ENCODE data around the gene FDXR. TPM values are rescaled to one million over a fixed set of nuclear protein-coding genes. Genes with fewer than 3 reads are reported as not detected.
"Not testable (repeated sequence)": the region's sequence is repeated elsewhere in the genome, so short reads cannot be mapped to it uniquely, and the experiment has no call there.

Gene FDXR
- total RNA-seq, 1 donor from 2014 or later = 11.2 TPM

DNA sequence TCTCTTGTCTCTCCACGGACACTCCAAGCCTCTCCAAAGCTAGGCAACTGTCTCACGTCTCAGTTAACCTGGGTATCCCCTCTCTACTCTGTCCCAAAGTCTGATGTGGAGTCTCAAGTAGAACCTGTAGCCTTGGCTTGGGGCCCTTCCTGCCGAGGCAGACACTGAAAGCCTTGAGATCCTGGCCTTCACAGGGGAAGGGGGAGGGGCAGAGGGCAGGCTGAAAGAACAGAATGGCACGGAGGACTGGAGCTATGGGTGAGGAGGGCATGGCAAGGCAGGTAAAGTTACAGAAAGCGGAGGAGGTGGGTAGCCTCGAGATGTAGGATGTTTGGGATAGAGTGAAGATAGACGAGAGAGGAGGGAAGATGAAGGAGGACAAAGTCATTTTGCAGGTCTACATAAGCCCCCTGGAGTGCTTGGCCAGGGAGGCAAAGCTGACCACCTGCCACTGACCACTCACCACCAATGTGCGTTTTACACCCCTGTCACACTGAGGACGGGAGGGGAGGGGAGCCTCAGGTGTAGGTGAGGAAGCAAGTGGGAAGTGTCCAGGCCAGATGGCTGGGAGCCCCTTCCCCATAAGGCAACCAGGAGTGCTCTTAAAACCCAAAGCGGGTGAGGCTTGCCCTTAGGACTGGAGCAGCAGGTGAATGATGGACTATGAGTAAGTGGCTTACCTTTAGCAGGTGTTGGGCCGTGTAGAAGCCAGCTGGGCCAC, 1.3 kb downstream of the FDXR start:
- Histone ChIP-seq H3K36me3 (no peaks in the 10 kb centered on the region), H3K9me3 (no peaks in the 10 kb centered on the region), H3K4me3 (peak overlapping the region; percentile 64), H3K4me1 (peaks cover 15% of the 10 kb centered on the region), H3K27me3 (no peaks in the 10 kb centered on the region), H3K27ac (no peak overlapping the region)
- DNase-seq = no peak
- TF ChIP-seq, protein P1, sequence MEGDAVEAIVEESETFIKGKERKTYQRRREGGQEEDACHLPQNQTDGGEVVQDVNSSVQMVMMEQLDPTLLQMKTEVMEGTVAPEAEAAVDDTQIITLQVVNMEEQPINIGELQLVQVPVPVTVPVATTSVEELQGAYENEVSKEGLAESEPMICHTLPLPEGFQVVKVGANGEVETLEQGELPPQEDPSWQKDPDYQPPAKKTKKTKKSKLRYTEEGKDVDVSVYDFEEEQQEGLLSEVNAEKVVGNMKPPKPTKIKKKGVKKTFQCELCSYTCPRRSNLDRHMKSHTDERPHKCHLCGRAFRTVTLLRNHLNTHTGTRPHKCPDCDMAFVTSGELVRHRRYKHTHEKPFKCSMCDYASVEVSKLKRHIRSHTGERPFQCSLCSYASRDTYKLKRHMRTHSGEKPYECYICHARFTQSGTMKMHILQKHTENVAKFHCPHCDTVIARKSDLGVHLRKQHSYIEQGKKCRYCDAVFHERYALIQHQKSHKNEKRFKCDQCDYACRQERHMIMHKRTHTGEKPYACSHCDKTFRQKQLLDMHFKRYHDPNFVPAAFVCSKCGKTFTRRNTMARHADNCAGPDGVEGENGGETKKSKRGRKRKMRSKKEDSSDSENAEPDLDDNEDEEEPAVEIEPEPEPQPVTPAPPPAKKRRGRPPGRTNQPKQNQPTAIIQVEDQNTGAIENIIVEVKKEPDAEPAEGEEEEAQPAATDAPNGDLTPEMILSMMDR (IDR thresholded peaks at IDR 0.05) = no peak
- intact Hi-C loops (cut with DNase I) = no loop called here
- ATAC-seq = no peak

DNA sequence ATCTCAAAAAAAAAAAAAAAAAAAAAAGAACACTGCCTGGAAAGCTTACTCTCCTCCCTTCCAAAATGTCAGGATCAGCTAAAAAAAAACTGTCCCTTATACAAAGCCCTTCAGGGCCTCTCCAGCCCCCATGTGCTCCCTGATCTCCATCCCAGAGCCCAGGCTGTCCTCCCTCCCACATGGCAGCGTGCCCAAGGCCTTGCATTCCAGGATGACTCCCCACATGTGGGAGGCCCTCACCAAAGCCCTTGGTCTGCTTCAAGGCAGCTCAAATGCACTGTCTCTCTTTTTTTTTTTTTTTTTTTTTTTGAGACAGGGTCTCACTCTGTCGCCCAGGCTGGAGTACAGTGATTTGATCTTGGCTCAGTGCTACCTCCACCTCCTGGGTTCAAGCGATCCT, 2.3 kb downstream of the FDXR start:
- no peaks in the 10 kb centered on the region for H3K9me3 ChIP-seq
- H3K27ac ChIP-seq = no peak overlapping the region
- peaks cover 15% of the 10 kb centered on the region for H3K4me1 ChIP-seq
- no peaks in the 10 kb centered on the region for H3K27me3 ChIP-seq
- intact Hi-C loops (cut with DNase I) = no loop called here
- TF ChIP-seq, protein P1 (IDR thresholded peaks at IDR 0.05) = no peak
- no peak overlapping the region for H3K4me3 ChIP-seq
- ATAC-seq (no peak), DNase-seq (no peak)
- no peaks in the 10 kb centered on the region for H3K36me3 ChIP-seq

DNA sequence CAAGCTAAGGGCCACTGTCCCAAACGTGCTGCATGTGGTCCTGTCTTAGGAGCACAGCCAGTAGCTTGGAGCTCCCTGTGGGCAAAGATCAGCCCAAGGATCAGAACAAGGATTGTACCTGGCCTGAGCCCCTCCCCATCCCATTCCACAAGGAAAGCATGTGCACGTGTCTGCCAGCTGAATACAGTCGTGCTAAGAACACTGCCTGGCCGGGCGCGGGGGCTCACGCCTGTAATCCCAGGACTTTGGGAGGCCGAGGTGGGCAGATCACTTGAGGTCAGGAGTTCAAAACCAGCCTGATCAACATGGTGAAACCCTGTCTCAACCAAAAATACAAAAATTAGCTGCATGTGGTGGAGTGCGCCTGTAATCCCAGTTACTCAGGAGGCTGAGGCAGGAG, 2.8 kb downstream of the FDXR start:
- H3K36me3 ChIP-seq; H3K4me3 ChIP-seq; ATAC-seq; H3K27me3 ChIP-seq; DNase-seq; H3K27ac ChIP-seq; H3K9me3 ChIP-seq; intact Hi-C loops (cut with DNase I): not testable (repeated sequence)
- H3K4me1 ChIP-seq = peaks cover 15% of the 10 kb centered on the region

DNA sequence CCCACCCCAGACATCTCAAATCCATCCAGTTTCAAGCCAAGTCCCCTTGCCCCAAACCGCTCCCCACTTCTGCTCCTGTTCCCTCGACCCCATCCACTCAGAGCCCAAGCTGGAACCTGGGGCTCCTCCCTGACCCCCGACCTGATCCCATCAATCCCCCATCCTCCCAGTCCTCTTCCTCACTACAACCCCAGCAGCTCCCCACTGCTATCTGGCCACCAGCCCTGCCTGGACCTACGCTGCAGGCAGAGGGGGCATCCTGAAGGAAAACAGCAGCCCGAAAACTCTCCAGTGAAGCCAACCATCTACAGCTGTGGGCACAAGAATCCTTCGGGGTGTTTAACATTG, 3.9 kb downstream of the FDXR start:
- Histone ChIP-seq H3K4me3 (no peak overlapping the region), H3K27me3 (no peaks in the 10 kb centered on the region), H3K36me3 (no peaks in the 10 kb centered on the region), H3K9me3 (no peaks in the 10 kb centered on the region), H3K27ac (no peak overlapping the region), H3K4me1 (peaks cover 13% of the 10 kb centered on the region)
- DNase-seq (no peak), ATAC-seq (no peak)
- intact Hi-C loops (cut with DNase I) = loop anchor here (10.0 kb wide), 1 partner anchor 124 kb away; the partner anchor contains the start of gene NHERF1
- TF ChIP-seq, protein P1 (IDR thresholded peaks at IDR 0.05) = no peak

DNA sequence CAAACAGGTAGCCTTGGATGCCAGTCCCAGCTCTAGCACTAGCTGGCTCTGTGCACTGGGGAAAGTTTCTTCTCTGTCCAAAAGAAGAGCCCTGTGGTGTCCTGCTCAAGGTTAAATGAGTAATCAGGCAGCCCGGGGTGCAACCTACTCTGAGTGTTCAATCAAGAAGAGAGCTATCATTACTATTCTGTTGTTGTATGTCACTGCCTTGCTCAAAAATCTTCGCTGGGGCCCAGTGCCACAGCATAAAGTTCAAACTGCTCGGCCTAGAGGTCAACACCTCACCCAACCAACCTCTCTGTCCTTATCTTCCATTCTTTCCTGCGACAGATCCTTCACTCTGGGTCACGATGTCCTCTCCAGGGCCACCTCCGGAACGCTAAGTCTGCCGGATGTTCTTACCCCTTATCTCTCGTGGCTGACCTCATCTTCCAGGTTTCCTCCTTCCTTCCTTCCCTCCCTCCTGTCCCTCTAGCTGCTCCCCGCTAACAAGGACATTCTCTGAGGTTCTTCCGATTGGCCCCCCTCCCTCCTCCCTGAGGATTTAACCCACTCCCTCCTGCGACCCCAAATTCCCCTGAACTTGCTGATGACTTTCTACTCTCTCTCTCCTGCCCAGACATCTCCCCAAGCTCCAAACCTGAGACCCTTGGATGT, 4.4 kb downstream of the FDXR start:
- no peaks in the 10 kb centered on the region for H3K36me3 ChIP-seq
- no peak overlapping the region for H3K4me3 ChIP-seq
- intact Hi-C loops (cut with DNase I) = loop anchor here (10.0 kb wide), 1 partner anchor 124 kb away; the partner anchor contains the start of gene NHERF1
- DNase-seq (no peak), ATAC-seq (no peak)
- no peaks in the 10 kb centered on the region for H3K27me3 ChIP-seq
- TF ChIP-seq, protein P1 (IDR thresholded peaks at IDR 0.05) = no peak
- H3K4me1 ChIP-seq = peaks cover 11% of the 10 kb centered on the region
- no peak overlapping the region for H3K27ac ChIP-seq
- no peaks in the 10 kb centered on the region for H3K9me3 ChIP-seq

DNA sequence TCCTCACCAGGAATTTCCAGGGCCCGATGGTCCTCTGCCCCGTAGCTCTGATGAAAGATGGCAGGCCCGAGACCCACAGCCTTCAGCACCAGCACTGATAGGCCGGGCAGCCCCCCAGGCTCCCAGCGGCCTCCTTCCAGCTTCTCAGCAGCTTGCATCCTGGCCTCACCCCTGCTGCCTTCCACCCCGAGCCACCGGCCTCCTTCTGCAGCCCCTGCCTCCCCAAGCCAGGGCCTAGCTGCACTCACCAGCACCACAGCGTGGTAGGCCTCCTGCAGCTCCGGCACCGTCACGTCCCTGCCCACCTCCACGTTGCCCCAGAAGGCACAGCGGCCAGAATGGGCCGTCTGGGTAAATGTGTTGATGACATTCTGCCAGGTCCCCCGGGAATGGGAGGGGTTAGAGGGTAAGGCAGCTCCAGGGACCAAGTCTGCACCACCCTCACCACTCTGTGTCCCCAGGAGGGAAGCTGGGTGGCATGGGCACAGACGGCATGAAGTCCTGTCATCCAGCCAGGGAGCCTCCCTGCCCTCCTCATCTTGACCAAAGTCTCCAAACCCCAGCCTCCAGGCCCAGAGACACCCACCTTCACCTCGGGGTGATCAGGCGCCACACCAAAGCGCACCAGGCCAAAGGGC, 6.5 kb downstream of the FDXR start:
- peaks cover 5% of the 10 kb centered on the region for H3K27me3 ChIP-seq
- TF ChIP-seq, protein P1 (IDR thresholded peaks at IDR 0.05) = no peak
- no peaks in the 10 kb centered on the region for H3K36me3 ChIP-seq
- DNase-seq (no peak), ATAC-seq (no peak)
- peaks cover 7% of the 10 kb centered on the region for H3K4me1 ChIP-seq
- no peaks in the 10 kb centered on the region for H3K9me3 ChIP-seq
- intact Hi-C loops (cut with DNase I) = loop anchor here (10.0 kb wide), 1 partner anchor 122 kb away; the partner anchor contains the start of gene NHERF1
- no peak overlapping the region for H3K4me3 ChIP-seq
- H3K27ac ChIP-seq = no peak overlapping the region
